ENCODE results near the gene CD200R1L.

DNA sequence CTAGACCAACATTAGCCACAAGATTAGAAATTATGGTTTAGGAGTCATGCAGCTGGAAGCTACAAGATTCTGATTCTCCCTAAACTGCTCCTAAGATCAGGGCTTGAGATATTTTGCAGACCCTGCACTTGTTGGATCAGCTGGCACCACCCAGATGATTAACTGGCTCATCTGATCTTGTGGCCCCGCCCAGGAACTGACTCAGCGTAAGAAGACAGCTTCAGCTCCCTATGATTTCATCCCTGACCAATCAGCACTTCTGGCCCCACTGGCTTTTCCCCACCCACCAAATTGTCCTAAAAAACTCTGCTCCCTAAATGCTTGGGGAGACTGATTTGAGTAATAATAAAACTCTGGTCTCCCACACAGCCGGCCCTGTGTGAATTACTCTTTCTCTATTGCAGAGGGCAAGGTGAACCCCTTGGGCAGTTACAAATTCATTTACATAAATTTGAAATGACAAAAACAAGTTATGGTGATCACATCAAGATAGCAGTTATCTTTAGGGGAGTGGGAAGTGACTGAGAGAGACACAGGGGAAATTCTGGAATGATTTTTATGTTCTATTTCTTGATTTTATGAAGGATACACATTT is 76.5 kb downstream of the CD200R1L start:
- TF ChIP-seq CTCF (IDR thresholded peaks at IDR 0.05 in 2 of 3, conservative IDR thresholded peaks at IDR 0.05 in 1 of 3; ENCODE audit: insufficient read depth in 2 of 3, low read depth in 1 of 3, low read length in 3 of 3) (no peak), TCF3 (CRISPR knock-in tag; IDR thresholded peaks at IDR 0.05) (no peak), LEF1 (IDR thresholded peaks at IDR 0.05) (no peak), SMARCB1 (IDR thresholded peaks at IDR 0.05; ENCODE audit: insufficient read length, low read depth) (no peak)
